Fibroblast of lung (primary cell): ENCODE measurements around the gene MYO1A. TPM values are rescaled to one million over a fixed set of nuclear protein-coding genes. Genes with fewer than 3 reads are reported as not detected.

ENCODE experiments used
- DNase-seq, 2 donors: peaks; one replicate each; pipeline versions ENCODE4 v3.0.0 to v3.0.0-alpha.2; 2010; ENCODE audit warnings: low read depth in 2 of 2
- H2AFZ ChIP-seq: 2 replicates; pipeline ENCODE4 v1.5.1; 2012; ENCODE audit warnings: low read length, control low read depth, inconsistent platforms
- H3K27ac ChIP-seq: 2 replicates; pipeline ENCODE4 v1.5.1; 2011; ENCODE audit warnings: low read length, control low read depth; ENCODE audit not compliant: insufficient read depth
- H3K27me3 ChIP-seq: 2 replicates; pipeline ENCODE4 v1.5.1; 2011; ENCODE audit warnings: mild to moderate bottlenecking, low read length; ENCODE audit not compliant: control insufficient read depth, insufficient read depth
- H3K36me3 ChIP-seq: 2 replicates; pipeline ENCODE4 v1.5.1; 2011; ENCODE audit warnings: low read length; ENCODE audit not compliant: control insufficient read depth, insufficient read depth
- H3K4me1 ChIP-seq: 2 replicates; pipeline ENCODE4 v1.5.1; 2011; ENCODE audit warnings: low read length; ENCODE audit not compliant: control insufficient read depth, insufficient read depth; ENCODE audit errors: extremely low read depth
- H3K4me2 ChIP-seq: 2 replicates; pipeline ENCODE4 v1.5.1; 2011; ENCODE audit warnings: low read length, control low read depth; ENCODE audit not compliant: insufficient read depth; ENCODE audit errors: extremely low read depth
- H3K4me3 ChIP-seq, 4 experiments: fragments of 200-600 bp in 1 of 4; sonication (generic) in 1 of 4; replicated peaks in 1 of 4; 2 replicates each; pipeline ENCODE4 v1.5.1; 2011 to 2016; ENCODE audit warnings: low read length in 4 of 4, low read depth in 3 of 4, mild to moderate bottlenecking in 3 of 4, control low read depth in 2 of 4, inconsistent platforms in 1 of 4, mixed read lengths in 1 of 4; ENCODE audit not compliant: insufficient read depth in 1 of 4; ENCODE audit errors: control extremely low read depth in 1 of 4
- H3K79me2 ChIP-seq: 2 replicates; pipeline ENCODE4 v1.5.1; 2012; ENCODE audit warnings: mild to moderate bottlenecking, low read length, inconsistent platforms; ENCODE audit not compliant: control insufficient read depth, insufficient read depth
- H3K9ac ChIP-seq: 2 replicates; pipeline ENCODE4 v1.5.1; 2011; ENCODE audit warnings: mild to moderate bottlenecking, low read length, control low read depth; ENCODE audit not compliant: insufficient read depth
- H3K9me3 ChIP-seq: 2 replicates; pipeline ENCODE4 v1.5.1; 2012; ENCODE audit warnings: low read depth, low read length; ENCODE audit not compliant: control insufficient read depth, insufficient read depth
- H4K20me1 ChIP-seq: 2 replicates; pipeline ENCODE4 v1.5.1; 2011; ENCODE audit warnings: low read length; ENCODE audit not compliant: control insufficient read depth, insufficient read depth; ENCODE audit errors: extremely low read depth
- EZH2 ChIP-seq: IDR thresholded peaks from 2 replicates; pipeline ENCODE4 v1.5.1; 2012; ENCODE audit warnings: low read length, control low read depth, mild to moderate bottlenecking; ENCODE audit errors: missing control alignments
- polyA plus RNA-seq, 2 donors: library from polyadenylated mRNA; depleted of rRNA in 1 of 2; stranded (reverse) in 1 of 2; unstranded in 1 of 2; fragments of >200 nt; gene quantifications; 2 replicates each; pipeline ENCODE4 v1.2.1, GENCODE V29; 2011 to 2012; ENCODE audit warnings: missing spikeins in 1 of 2
- total RNA-seq: library from RNA; depleted of rRNA; stranded (reverse); fragments of >200 nt; gene quantifications from 2 replicates; pipeline ENCODE4 v1.2.1, GENCODE V29; 2014
- TF ChIP-seq, protein P1 (sequence below), 2 donors: IDR thresholded peaks in 1 of 2; conservative IDR thresholded peaks in 1 of 2; 1 replicate in 1 of 2; 2 replicates in 1 of 2; pipeline ENCODE4 v1.5.1; 2011 to 2012; ENCODE audit warnings: low read length in 2 of 2, control low read depth in 1 of 2, inconsistent platforms in 1 of 2, low read depth in 1 of 2, mild to moderate bottlenecking in 1 of 2

The MYO1A gene
- total and polyA plus RNA-seq, 2 donors (not counting 1 experiment from before 2014, with no cell fraction given), result 0.01 to 0.17 TPM

GRCh38 chr12:57003395-57003794, 46.5 kb downstream of the MYO1A start:
- no peak for DNase-seq

DNA sequence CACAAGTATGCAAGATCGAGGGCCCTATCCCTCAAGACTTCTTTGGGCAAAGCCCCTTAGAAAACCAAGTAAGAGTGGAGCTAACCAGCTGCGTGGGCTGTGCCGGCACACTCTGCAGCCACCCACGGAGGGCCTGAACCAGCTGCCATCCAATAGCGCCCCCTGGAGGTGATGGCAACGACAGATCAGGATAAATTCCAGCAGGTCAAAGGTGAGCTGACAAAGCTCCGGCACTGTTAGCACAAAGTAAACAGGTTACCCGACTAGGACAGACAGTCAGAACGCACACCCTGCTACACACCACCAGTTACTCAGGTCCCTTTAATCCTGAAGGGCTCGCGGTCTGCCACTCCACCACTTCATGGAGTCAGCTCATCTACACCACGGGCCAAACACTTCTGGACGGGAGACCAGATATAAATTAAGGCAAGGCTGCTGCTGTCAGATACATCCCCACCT, 48.5 kb downstream of the MYO1A start:
- H3K79me2 ChIP-seq, result peaks cover 22% of the 10 kb centered on the region
- no peaks in the 10 kb centered on the region for H3K9me3 ChIP-seq
- no peak overlapping the region for H3K9ac ChIP-seq
- peaks cover 16% of the 10 kb centered on the region for H3K36me3 ChIP-seq
- H3K4me2 ChIP-seq, result no peak overlapping the region
- no peak overlapping the region for H3K27ac ChIP-seq
- no peak overlapping the region for H3K4me3 ChIP-seq
- no peaks in the 10 kb centered on the region for H3K27me3 ChIP-seq
- DNase-seq, result peak; percentile 21 to 49
- peaks cover 4% of the 10 kb centered on the region for H3K4me1 ChIP-seq
- no peak overlapping the region for H2AFZ ChIP-seq
- TF ChIP-seq, protein P1, sequence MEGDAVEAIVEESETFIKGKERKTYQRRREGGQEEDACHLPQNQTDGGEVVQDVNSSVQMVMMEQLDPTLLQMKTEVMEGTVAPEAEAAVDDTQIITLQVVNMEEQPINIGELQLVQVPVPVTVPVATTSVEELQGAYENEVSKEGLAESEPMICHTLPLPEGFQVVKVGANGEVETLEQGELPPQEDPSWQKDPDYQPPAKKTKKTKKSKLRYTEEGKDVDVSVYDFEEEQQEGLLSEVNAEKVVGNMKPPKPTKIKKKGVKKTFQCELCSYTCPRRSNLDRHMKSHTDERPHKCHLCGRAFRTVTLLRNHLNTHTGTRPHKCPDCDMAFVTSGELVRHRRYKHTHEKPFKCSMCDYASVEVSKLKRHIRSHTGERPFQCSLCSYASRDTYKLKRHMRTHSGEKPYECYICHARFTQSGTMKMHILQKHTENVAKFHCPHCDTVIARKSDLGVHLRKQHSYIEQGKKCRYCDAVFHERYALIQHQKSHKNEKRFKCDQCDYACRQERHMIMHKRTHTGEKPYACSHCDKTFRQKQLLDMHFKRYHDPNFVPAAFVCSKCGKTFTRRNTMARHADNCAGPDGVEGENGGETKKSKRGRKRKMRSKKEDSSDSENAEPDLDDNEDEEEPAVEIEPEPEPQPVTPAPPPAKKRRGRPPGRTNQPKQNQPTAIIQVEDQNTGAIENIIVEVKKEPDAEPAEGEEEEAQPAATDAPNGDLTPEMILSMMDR (conservative IDR thresholded peaks at IDR 0.05 in 1 of 2, IDR thresholded peaks at IDR 0.05 in 1 of 2; ENCODE audit: low read depth in 1 of 2, low read length in 2 of 2), result peak; percentile 50 to 71
- no peak for TF ChIP-seq EZH2
- H4K20me1 ChIP-seq, result no peaks in the 10 kb centered on the region

More at GRCh38 chr12:57003395-57003794, 46.5 kb downstream of the MYO1A start:
- Histone ChIP-seq H3K79me2 (peaks cover 22% of the 10 kb centered on the region), H3K9me3 (no peaks in the 10 kb centered on the region), H4K20me1 (no peaks in the 10 kb centered on the region), H3K4me2 (no peak overlapping the region), H2AFZ (no peak overlapping the region), H3K27ac (no peak overlapping the region), H3K4me1 (peaks cover 6% of the 10 kb centered on the region), H3K9ac (no peak overlapping the region), H3K36me3 (peaks cover 16% of the 10 kb centered on the region), H3K4me3 (no peak overlapping the region), H3K27me3 (no peaks in the 10 kb centered on the region)
- TF ChIP-seq EZH2, result no peak
- TF ChIP-seq, protein P1 (conservative IDR thresholded peaks at IDR 0.05 in 1 of 2, IDR thresholded peaks at IDR 0.05 in 1 of 2; ENCODE audit: low read depth in 1 of 2, low read length in 2 of 2), result no peak

DNA sequence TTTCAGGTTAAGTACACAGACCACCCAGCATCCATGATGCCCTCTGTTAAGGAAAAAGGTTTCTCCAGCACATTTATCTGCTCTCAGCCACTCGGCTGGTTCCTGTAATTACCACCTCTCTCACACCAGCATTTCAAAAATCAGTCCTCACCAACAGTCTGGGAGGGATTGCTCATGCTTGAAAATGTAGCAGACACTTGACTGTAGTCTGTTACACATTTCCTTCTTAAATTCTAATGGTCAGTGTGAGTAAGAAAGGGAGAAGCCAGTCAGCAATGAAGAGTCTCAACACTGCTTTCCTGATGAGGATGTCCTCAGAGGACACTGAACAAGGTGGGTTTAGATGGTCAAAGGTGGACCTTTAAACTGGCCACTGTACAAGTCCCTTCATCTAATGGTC, 49.5 kb downstream of the MYO1A start:
- H3K27ac ChIP-seq, result no peak overlapping the region
- no peaks in the 10 kb centered on the region for H3K27me3 ChIP-seq
- H4K20me1 ChIP-seq, result no peaks in the 10 kb centered on the region
- no peak overlapping the region for H3K9ac ChIP-seq
- no peak overlapping the region for H3K4me3 ChIP-seq
- H3K79me2 ChIP-seq, result peaks cover 16% of the 10 kb centered on the region
- no peak overlapping the region for H2AFZ ChIP-seq
- no peak overlapping the region for H3K4me2 ChIP-seq
- DNase-seq, result no peak
- H3K36me3 ChIP-seq, result peaks cover 16% of the 10 kb centered on the region
- no peak for TF ChIP-seq EZH2
- TF ChIP-seq, protein P1 (conservative IDR thresholded peaks at IDR 0.05 in 1 of 2, IDR thresholded peaks at IDR 0.05 in 1 of 2; ENCODE audit: low read depth in 1 of 2, low read length in 2 of 2), result no peak
- H3K9me3 ChIP-seq, result no peaks in the 10 kb centered on the region
- peaks cover 4% of the 10 kb centered on the region for H3K4me1 ChIP-seq
